Measurements from ENCODE around the gene KRTAP10-3. TPM values are rescaled to one million over a fixed set of nuclear protein-coding genes. Genes with fewer than 3 reads are reported as not detected.

The KRTAP10-3 gene
- total and polyA plus RNA-seq, 2 experiments from 2014 or later, result not detected

DNA sequence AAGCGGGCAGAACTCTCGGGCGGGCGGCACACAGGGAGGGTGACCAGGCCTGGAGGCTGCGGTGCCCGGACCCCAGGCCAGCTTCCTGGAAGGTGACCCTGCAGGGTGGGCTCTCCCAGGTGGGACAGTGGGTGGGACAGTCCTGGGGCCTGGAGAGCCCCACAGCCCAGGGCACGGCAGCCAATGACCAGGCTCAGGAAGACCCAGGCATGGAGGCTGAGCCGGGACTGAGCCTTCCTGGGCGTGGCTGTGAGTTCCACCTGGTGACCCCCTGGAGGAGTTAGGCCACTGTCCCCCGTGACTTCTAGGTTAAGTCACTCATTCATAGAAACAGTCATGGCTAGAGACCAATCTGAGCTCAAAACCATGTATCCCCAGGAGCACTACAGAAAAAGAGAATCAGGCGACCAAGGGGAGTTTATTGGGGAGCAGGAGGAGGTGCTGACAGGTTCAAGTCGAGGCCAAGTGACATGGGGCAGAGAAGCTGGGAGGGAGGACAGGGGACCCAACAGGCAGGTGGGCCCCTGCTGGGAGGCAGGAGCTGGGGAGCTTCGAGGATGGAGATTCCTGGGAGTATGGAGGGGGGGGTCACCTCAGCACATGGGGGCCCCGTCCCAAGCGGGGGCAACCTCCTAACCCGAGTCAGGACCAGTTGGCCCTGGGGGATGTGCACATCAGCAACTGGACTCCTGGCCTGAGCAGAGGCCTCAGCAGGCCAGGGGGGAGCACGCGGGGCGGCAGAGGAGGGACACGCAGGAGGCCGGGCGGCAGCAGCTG, 20.6 kb upstream of the KRTAP10-3 start:
- Histone ChIP-seq H3K79me2 (replicated peaks; ENCODE audit: insufficient read depth) (no peaks in the 10 kb centered on the region), H4K20me1 (replicated peaks; ENCODE audit: insufficient read depth) (no peaks in the 10 kb centered on the region), H3K27me3 (ENCODE audit: insufficient read depth) (no peaks in the 10 kb centered on the region), H3K9me2 (ENCODE audit: insufficient read depth) (no peaks in the 10 kb centered on the region), H3F3A (replicated peaks; ENCODE audit: low read depth) (no peaks in the 10 kb centered on the region), H3K27ac (ENCODE audit: low read depth) (no peak overlapping the region), H3K4me2 (no peak overlapping the region), H3K36me3 (ENCODE audit: insufficient read depth) (no peaks in the 10 kb centered on the region), H3K4me3 (no peak overlapping the region), H2AFZ (no peak overlapping the region), H3K4me1 (ENCODE audit: insufficient read depth) (no peaks in the 10 kb centered on the region)
- peaks cover 9% of the 10 kb centered on the region for H3K4me1 Mint-ChIP-seq
- no peak overlapping the region for H3K4me3 Mint-ChIP-seq
- ATAC-seq (no peak), DNase-seq (ENCODE audit: low spot score) (no peak)
- peaks cover 11% of the 10 kb centered on the region for H3K27me3 Mint-ChIP-seq (ENCODE audit: insufficient read depth, low read depth, poor library complexity)
- H3K36me3 Mint-ChIP-seq (ENCODE audit: low read depth), result peaks cover 3% of the 10 kb centered on the region; the same call in 2 of the 3 replicates
- no peak for TF ChIP-seq ZNF114 (CRISPR knock-in tag; IDR thresholded peaks at IDR 0.05)
- no peak for TF ChIP-seq JUNB (IDR thresholded peaks at IDR 0.05; ENCODE audit: unreplicated experiment)
- no peak for TF ChIP-seq NANOG (IDR thresholded peaks at IDR 0.05; ENCODE audit: borderline replicate concordance)
- no peak for TF ChIP-seq CTCF (conservative IDR thresholded peaks at IDR 0.05; ENCODE audit: low read depth in 2 of 2)
- no peak for TF ChIP-seq REST (IDR thresholded peaks at IDR 0.05; ENCODE audit: unreplicated experiment)
- TF ChIP-seq POLR2AphosphoS5 (IDR thresholded peaks at IDR 0.05; ENCODE audit: low read depth), result no peak
- H3K9me3 Mint-ChIP-seq, result peaks cover 30% of the 10 kb centered on the region
- H3K27ac Mint-ChIP-seq, result no peak overlapping the region

GRCh38 chr21:44578371-44579055, 19.9 kb upstream of the KRTAP10-3 start:
- no peak overlapping the region for H3K4me3 Mint-ChIP-seq
- Histone ChIP-seq H3F3A (replicated peaks; ENCODE audit: low read depth) (no peaks in the 10 kb centered on the region), H3K4me3 (no peak overlapping the region), H3K4me1 (ENCODE audit: insufficient read depth) (no peaks in the 10 kb centered on the region), H3K4me2 (no peak overlapping the region), H3K79me2 (replicated peaks; ENCODE audit: insufficient read depth) (no peaks in the 10 kb centered on the region), H3K27ac (ENCODE audit: low read depth) (no peak overlapping the region), H3K27me3 (ENCODE audit: insufficient read depth) (no peaks in the 10 kb centered on the region), H3K36me3 (ENCODE audit: insufficient read depth) (no peaks in the 10 kb centered on the region), H2AFZ (no peak overlapping the region), H3K9me2 (ENCODE audit: insufficient read depth) (no peaks in the 10 kb centered on the region), H4K20me1 (replicated peaks; ENCODE audit: insufficient read depth) (no peaks in the 10 kb centered on the region)
- peaks cover 11% of the 10 kb centered on the region for H3K27me3 Mint-ChIP-seq (ENCODE audit: insufficient read depth, low read depth, poor library complexity)
- ATAC-seq, result no peak
- H3K36me3 Mint-ChIP-seq (ENCODE audit: low read depth), result peaks cover 3% of the 10 kb centered on the region; the same call in 2 of the 3 replicates
- TF ChIP-seq JUNB (IDR thresholded peaks at IDR 0.05; ENCODE audit: unreplicated experiment), result no peak
- TF ChIP-seq ZNF114 (CRISPR knock-in tag; IDR thresholded peaks at IDR 0.05), result no peak
- no peak overlapping the region for H3K27ac Mint-ChIP-seq
- peaks cover 9% of the 10 kb centered on the region for H3K4me1 Mint-ChIP-seq
- peaks cover 30% of the 10 kb centered on the region for H3K9me3 Mint-ChIP-seq
- no peak for DNase-seq (ENCODE audit: low spot score)

Data from GM23338 (cell line).